Cardiac fibroblast (primary cell): ENCODE data around the gene SIK3.

Experiments
- DNase-seq, 2 donors: peaks; one replicate each; pipeline versions ENCODE4 v3.0.0 to v3.0.0-alpha.2; 2010; ENCODE audit warnings: low read depth in 2 of 2
- H3K4me3 ChIP-seq, 2 donors: replicated peaks in 1 of 2; 1 replicate in 1 of 2; 2 replicates in 1 of 2; pipeline ENCODE4 v1.5.1; 2011; ENCODE audit warnings: low read depth in 2 of 2, low read length in 2 of 2, mild to moderate bottlenecking in 2 of 2, moderate library complexity in 1 of 2
- CTCF ChIP-seq: IDR thresholded peaks from one replicate; pipeline ENCODE4 v1.5.1; 2011; ENCODE audit warnings: low read depth, mild to moderate bottlenecking, low read length, inconsistent platforms

SIK3 gene

GRCh38 chr11:117073539-117073938 lies 24.7 kb downstream of the SIK3 start:
- H3K4me3 ChIP-seq, result no peak overlapping the region
- TF ChIP-seq CTCF, result no peak
- peak in 1 of 2 donors; percentile 28 for DNase-seq

GRCh38 chr11:117072517-117073461 lies 25.4 kb downstream of the SIK3 start:
- DNase-seq, result peak; percentile 81 to 91
- no peak overlapping the region for H3K4me3 ChIP-seq
- TF ChIP-seq CTCF, result no peak

- no peak for TF ChIP-seq CTCF
- DNase-seq, result peak; percentile 24 to 57
- H3K4me3 ChIP-seq, result no peak overlapping the region
Observed at GRCh38 chr11:117071344-117071787, 26.9 kb downstream of the SIK3 start.

GRCh38 chr11:117070016-117070415 lies 28.2 kb downstream of the SIK3 start:
- peak; percentile 33 to 55 for DNase-seq
- no peak overlapping the region for H3K4me3 ChIP-seq
- no peak for TF ChIP-seq CTCF

- DNase-seq, result no peak
- TF ChIP-seq CTCF, result no peak
- H3K4me3 ChIP-seq, result no peak overlapping the region
Observed at GRCh38 chr11:117068303-117068860, 29.8 kb downstream of the SIK3 start.

GRCh38 chr11:117066959-117067358 lies 31.3 kb downstream of the SIK3 start:
- no peak for TF ChIP-seq CTCF
- no peak overlapping the region for H3K4me3 ChIP-seq
- DNase-seq, result no peak
